Progenitor cell of endocrine pancreas (in vitro differentiated cells): ENCODE results near the gene USP15. TPM values are rescaled to one million over a fixed set of nuclear protein-coding genes. Genes with fewer than 3 reads are reported as not detected.

Experiments
- DNase-seq: peaks from one replicate; pipeline ENCODE4 v3.0.0; 2021; ENCODE audit warnings: low spot score; ENCODE audit not compliant: unreplicated experiment
- H3K27ac Mint-ChIP-seq: 2 replicates; pipeline ENCODE4 v1.8.0; 2021; ENCODE audit warnings: mild to moderate bottlenecking, moderate library complexity, mixed read lengths
- H3K27me3 Mint-ChIP-seq: 2 replicates; pipeline ENCODE4 v1.8.0; 2021; ENCODE audit warnings: mixed read lengths
- H3K36me3 Mint-ChIP-seq: 2 replicates; pipeline ENCODE4 v1.8.0; 2022; ENCODE audit warnings: mixed read lengths; ENCODE audit not compliant: insufficient read depth
- H3K4me1 Mint-ChIP-seq: 2 replicates; pipeline ENCODE4 v1.8.0; 2021; ENCODE audit warnings: low read depth, mixed read lengths
- H3K4me3 Mint-ChIP-seq: 2 replicates; pipeline ENCODE4 v1.8.0; 2021; ENCODE audit warnings: low read depth, mild to moderate bottlenecking, moderate library complexity, mixed read lengths
- H3K9me3 Mint-ChIP-seq: 2 replicates; pipeline ENCODE4 v1.8.0; 2021; ENCODE audit warnings: low read depth, mixed read lengths
- CTCF ChIP-seq: fragments of 200-600 bp; sonication (generic); IDR thresholded peaks from one replicate; pipeline ENCODE4 v1.5.0; 2021; ENCODE audit warnings: antibody characterized with exemption, mild to moderate bottlenecking; ENCODE audit not compliant: unreplicated experiment
- total RNA-seq: library from RNA; stranded (reverse); gene quantifications from 2 replicates; pipeline ENCODE4 v1.2.1, GENCODE V29; 2021

Gene USP15
- total RNA-seq, 1 donor from 2014 or later: 43.3 TPM

DNA sequence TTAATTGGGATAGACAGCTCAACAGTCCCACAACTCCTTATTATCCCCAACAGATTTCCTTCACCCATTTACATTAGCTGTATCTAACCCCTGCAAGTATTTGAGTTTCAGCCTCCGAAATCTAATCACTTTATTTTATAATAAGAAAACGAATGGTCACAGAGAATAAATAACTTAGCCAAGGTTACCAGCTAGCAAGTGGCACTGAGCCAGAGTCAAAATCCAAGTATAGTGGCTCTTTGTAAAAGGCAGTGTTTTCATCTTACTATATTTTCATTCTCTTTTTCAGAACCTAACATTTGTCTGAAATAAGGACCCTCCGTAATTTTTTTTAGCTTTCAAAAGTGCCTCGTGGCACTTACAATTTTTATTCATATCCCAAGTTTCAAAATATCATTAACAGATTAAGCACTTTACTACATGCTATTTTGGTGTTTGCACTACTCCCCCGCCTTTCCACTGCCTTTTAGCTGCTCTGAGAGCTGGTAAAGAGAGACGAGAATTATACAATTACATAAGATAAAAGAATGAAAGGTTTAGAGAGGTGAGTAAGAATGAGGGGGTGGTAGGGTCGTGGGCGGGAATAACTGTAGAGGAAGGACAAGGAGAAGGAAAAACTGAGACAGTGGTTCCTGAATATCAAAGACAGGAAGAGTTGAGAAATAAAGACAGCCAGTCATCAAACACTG is 3.7 kb upstream of the USP15 start:
- TF ChIP-seq CTCF: no peak
- Mint-ChIP-seq H3K4me3 (no peak overlapping the region), H3K36me3 (no peaks in the 10 kb centered on the region)

DNA sequence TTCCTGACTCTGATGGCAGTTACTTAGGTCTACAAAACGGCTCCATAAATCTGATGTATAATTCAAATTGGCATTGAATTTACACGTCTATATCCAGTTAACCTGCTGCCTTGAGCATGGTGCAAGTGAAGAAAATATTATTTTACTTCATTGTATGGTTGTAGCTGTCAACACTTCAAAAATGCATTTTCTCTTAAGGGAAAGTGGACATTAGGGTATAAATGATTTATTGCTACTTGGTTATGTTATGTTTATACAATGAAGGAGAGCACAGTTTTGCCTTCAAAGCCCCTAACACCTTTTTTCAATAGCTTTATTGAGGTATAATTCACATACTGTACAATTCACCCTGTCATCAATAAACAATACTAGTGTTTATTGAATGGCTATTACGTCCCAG is 2.0 kb upstream of the USP15 start:
- no peak for TF ChIP-seq CTCF
- no peaks in the 10 kb centered on the region for H3K27me3 Mint-ChIP-seq
- no peak overlapping the region for H3K27ac Mint-ChIP-seq
- H3K9me3 Mint-ChIP-seq: no peaks in the 10 kb centered on the region
- peaks cover 2% of the 10 kb centered on the region for H3K4me1 Mint-ChIP-seq
- no peak for DNase-seq
- H3K4me3 Mint-ChIP-seq: no peak overlapping the region
- no peaks in the 10 kb centered on the region for H3K36me3 Mint-ChIP-seq

More for the DNA sequence above, 3.7 kb upstream of the USP15 start:
- Mint-ChIP-seq H3K9me3 (no peaks in the 10 kb centered on the region), H3K27me3 (no peaks in the 10 kb centered on the region), H3K27ac (no peak overlapping the region), H3K4me1 (peaks cover under 1% of the 10 kb centered on the region)
- no peak for DNase-seq

- Mint-ChIP-seq H3K4me3 (peak overlapping the region; percentile 99), H3K4me1 (peaks cover 2% of the 10 kb centered on the region), H3K9me3 (no peaks in the 10 kb centered on the region), H3K27me3 (no peaks in the 10 kb centered on the region), H3K27ac (peak overlapping the region; percentile 97), H3K36me3 (no peaks in the 10 kb centered on the region)
- TF ChIP-seq CTCF: no peak
- no peak for DNase-seq
Observed at GRCh38 chr12:62258941-62259630, 1.1 kb upstream of the USP15 start.

- DNase-seq: no peak
- Mint-ChIP-seq H3K27ac (peak overlapping the region; percentile 97), H3K36me3 (no peaks in the 10 kb centered on the region), H3K9me3 (no peaks in the 10 kb centered on the region), H3K27me3 (no peaks in the 10 kb centered on the region), H3K4me1 (peaks cover 2% of the 10 kb centered on the region), H3K4me3 (peak overlapping the region; percentile 99)
- TF ChIP-seq CTCF: no peak
Observed at GRCh38 chr12:62259631-62259992, 592 bp upstream of the USP15 start.

GRCh38 chr12:62260733-62261683 is 804 bp downstream of the USP15 start:
- Mint-ChIP-seq H3K9me3 (no peaks in the 10 kb centered on the region), H3K27ac (peak overlapping the region; percentile 97), H3K36me3 (no peaks in the 10 kb centered on the region), H3K27me3 (no peaks in the 10 kb centered on the region), H3K4me3 (peak overlapping the region; percentile 99), H3K4me1 (peaks cover 2% of the 10 kb centered on the region)
- no peak for TF ChIP-seq CTCF
- DNase-seq: no peak
